Epidermal melanocyte (primary cell): ENCODE data around the gene HDC.

Experiments used
- DNase-seq: peaks from one replicate; pipeline ENCODE4 v3.0.0; 2011; ENCODE audit warnings: low spot score; ENCODE audit not compliant: insufficient read length

Gene HDC

GRCh38 chr15:50227076-50227475 is 38.5 kb downstream of the HDC start:
- DNase-seq = peak; percentile 29

DNA sequence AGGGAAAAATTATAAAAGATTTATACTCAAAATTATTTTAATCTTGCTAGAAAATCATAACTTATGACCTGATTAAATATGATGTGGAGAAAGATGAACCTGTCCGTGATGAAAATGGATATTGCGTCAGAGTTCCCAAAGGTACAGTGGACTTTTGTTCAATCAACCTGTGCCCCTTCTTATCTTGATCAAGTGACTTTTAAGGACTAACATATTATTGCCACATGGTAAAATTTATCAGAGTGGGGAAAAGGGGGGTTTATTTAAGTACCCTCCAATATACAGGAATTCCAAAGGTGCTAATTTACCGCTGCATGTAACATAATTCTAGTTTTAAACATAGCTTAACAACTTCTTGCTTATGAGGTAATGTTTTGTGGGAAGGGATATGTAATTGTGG is 39.6 kb downstream of the HDC start:
- no peak for DNase-seq

DNA sequence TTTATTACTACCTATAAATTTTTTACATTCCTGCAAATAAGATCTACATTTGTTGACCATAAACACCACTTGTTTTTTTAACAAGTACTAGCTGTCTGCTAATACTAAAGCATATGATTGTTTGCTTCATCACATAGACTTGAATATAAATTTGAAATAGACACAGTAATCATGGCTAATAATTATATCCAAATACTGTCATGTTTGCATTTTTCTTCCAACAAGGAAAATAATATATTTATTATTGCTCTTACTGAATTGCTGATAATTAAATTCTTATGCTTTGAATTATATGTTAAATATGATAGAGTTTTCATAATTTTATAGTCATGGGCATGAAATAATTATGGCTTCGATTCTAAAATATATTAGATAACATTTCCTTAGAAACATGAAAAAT is 40.5 kb downstream of the HDC start:
- DNase-seq = no peak

GRCh38 chr15:50224606-50225005 is 40.9 kb downstream of the HDC start:
- DNase-seq = no peak

GRCh38 chr15:50222181-50222580 is 43.3 kb downstream of the HDC start:
- DNase-seq = no peak

GRCh38 chr15:50219820-50220219 is 45.7 kb downstream of the HDC start:
- DNase-seq = no peak

GRCh38 chr15:50218691-50219090 is 46.8 kb downstream of the HDC start:
- no peak for DNase-seq

DNA sequence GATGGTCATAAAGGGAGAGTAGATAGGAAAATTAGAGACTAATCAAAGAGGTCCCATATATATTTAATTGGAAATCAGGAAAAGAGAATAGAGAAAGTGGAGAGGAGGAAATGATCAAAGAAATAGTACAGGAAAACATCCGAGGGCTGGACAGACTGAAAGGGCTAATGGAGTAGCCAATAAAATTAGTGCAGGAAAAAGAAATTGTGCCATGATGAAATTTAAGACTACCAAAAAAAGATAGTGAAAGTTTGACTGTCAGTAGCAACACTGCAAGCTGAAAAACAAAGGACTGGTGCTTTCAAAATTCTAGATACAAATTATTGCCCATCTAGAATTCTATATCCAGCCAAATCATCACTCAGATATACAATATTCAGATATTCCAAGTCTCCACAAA is 47.2 kb downstream of the HDC start:
- DNase-seq = no peak

DNA sequence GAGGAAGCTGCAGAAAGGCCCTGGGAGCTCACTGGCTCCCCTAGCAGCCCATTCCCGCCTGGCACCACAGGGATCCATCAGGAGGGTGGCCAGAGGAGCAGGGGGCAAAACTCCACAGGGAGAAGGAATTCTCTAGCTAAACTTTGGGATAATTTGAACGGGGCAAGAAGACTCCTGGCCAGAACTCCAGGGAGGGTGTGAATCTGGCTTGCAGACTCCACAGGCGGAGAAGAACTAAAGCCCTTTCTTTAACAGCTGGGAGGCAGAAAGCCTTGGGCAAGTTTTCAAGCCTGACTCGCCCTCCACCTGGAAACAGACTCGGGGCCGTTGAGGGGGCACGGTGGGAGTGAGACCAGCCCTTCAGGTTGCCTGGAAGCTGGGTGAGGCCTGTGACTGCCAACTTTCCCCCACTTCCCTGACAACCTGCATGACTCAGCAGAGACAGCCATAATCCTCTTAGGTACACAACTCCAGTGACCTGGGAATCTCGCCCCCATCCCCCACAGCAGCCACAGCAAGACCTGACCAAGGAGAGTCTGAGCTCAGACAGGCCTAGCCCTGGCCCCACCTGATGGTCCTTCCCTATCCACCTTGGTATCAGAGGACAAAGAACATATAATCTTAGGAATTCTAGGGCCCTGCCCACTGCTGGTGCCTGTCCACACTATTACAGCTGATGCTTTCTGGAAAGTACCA is 54.9 kb downstream of the HDC start:
- no peak for DNase-seq

DNA sequence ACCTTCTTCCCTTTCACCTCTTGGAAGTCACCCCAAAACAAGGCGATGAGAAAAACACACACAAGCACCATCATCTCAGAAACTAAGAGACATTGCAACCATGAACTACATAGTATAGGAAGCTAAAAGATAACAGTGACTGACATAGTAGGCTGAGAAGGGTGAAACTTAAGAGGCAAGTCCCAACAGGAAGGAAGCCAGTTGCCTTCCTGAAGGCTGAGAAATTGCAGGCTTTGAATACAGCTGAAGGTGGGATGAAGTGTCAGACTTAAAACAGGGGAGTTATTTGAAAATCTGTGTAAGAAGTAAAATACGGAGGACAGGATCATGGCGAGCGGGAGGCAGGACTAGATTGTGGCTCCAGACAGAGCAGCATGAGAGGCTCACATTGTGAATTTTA is 55.7 kb downstream of the HDC start:
- no peak for DNase-seq

DNA sequence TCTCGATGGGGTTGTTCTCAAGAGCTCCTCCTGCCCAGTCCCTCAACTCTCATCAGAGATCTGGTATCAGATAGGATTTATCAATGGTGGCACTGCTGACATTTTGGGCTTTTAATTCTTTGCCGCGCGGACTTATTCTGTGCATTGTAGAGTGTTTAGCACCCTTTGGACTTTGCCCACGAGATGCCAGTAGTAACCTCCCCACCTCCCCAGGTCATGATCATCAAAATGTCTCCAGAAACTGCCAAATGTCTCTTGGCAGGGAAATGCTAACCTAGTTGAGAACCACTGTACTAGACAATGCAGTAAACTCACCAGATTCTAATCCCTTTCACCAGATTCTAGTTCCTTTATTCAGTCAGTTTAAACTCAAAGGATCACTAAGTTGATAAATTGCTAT is 59.5 kb downstream of the HDC start:
- no peak for DNase-seq

GRCh38 chr15:50202003-50202402 is 63.5 kb downstream of the HDC start:
- DNase-seq = no peak

DNA sequence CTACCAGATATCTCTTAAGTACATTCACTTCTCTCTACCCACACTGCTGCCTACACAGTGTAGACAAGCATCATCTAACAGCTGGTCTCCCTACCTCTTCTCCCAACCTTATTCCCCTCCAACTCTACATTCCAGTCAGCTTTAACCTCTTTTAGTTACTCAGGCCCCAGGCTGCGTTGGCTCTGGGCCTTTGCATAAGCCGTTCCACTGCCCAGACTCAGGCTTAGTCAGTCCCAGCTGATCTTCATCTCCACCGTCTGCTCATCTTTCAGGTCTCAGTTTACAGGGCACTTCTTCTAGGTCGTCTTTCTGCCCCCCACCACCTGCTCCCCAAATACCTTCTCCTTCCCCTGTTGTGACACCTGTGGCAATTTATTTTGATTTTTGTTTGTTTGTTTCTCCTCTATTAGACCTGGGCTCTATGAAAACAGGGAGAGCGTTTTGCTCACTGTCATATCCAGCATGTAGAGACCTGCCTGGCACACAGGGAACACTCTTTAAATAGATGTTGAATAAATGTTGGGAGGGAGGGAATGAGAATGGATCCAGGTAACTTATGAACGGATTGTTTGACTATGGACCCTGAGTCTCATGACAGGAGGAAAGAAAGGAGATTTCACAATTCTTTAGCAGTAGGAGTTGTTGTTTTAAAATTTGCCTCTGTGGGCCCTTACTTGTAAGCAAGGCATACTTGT is 72.5 kb downstream of the HDC start:
- no peak for DNase-seq

- DNase-seq = no peak
Measured at GRCh38 chr15:50192164-50192563, 73.4 kb downstream of the HDC start.
